ENCODE results near the gene LRRC27. TPM values are rescaled to one million over a fixed set of nuclear protein-coding genes. Genes with fewer than 3 reads are reported as not detected.

LRRC27 gene
- polyA plus RNA-seq, 1 experiment, result 9.2 TPM

DNA sequence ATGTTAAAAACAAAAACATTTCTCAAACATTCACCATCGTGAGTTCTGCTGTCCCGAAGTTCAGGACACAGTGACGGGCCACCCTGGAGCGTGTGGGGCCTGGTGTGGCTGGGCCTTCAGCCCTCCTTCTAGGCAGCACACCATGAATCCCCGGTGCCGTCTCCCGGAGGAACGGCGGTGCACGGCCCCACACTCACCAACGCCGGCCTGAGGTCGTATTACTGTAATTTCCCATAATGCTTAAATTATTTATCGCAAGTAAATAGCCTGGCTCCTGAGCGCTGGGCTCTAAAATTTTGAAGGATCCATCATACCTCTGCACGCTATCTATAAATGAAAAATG lies 25.7 kb upstream of the LRRC27 start:
- ChIA-PET CTCF (no interaction called here), POLR2A (no interaction called here)
- H3K27ac ChIP-seq (ENCODE audit: low read depth, low read length), result no peak overlapping the region
- no peak overlapping the region for H3K4me3 ChIP-seq (ENCODE audit: low read depth, low read length)
- peaks cover 11% of the 10 kb centered on the region for H3K9me3 ChIP-seq (ENCODE audit: control insufficient read depth, insufficient read depth, low read length)
- no peak for DNase-seq (ENCODE audit: low read depth, low spot score)
- TF ChIP-seq, protein P1, sequence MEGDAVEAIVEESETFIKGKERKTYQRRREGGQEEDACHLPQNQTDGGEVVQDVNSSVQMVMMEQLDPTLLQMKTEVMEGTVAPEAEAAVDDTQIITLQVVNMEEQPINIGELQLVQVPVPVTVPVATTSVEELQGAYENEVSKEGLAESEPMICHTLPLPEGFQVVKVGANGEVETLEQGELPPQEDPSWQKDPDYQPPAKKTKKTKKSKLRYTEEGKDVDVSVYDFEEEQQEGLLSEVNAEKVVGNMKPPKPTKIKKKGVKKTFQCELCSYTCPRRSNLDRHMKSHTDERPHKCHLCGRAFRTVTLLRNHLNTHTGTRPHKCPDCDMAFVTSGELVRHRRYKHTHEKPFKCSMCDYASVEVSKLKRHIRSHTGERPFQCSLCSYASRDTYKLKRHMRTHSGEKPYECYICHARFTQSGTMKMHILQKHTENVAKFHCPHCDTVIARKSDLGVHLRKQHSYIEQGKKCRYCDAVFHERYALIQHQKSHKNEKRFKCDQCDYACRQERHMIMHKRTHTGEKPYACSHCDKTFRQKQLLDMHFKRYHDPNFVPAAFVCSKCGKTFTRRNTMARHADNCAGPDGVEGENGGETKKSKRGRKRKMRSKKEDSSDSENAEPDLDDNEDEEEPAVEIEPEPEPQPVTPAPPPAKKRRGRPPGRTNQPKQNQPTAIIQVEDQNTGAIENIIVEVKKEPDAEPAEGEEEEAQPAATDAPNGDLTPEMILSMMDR (IDR thresholded peaks at IDR 0.05; ENCODE audit: low read depth, low read length), result no peak
- H3K27me3 ChIP-seq (ENCODE audit: control insufficient read depth, insufficient read depth, low read length), result peaks cover 24% of the 10 kb centered on the region

DNA sequence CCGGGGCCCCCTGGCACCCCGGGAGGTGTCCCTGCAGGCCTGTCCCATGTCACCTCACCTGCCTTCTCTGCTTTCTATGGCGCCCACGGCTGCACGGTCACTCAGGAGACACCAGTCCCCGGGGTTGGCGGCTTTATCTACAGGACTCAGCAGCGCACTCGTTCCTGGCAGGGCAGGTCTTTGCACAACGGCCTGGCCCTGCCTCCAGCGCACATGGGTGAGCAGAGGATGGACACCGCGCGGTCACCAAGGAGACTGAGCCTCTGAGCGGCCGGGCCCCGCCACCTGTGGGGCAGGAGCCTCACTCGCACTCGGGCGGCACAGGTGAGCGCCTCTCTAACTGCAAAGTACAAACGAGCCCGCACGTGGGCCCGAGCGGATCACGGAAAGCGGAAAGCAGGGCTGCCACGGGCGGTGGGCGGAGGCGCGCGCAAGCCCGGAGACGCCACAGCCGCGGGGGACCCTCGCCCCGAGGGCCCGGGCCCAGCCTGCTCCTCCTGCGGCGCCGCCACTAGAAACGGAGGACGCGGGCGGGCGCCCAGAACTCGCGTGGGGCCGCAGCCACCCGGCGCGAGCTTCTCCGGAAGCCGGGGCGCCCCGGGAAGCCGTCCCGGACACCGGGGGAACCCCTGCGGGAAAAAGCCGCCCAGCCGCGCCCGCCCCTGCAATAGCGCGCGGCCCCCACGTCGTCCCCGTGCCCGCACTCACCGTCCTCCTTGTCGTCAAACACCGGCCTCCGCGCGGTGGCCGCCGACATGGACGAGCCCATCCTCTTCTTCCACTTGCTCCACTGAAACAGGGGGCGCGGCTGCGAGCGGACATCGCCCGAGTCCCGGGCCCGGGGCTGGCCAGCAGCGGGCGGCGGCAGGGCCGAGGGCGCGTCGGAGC lies 24.9 kb upstream of the LRRC27 start:
- DNase-seq (ENCODE audit: low read depth, low spot score), result no peak
- TF ChIP-seq, protein P1 (IDR thresholded peaks at IDR 0.05; ENCODE audit: low read depth, low read length), result no peak
- peak overlapping the region; percentile 59 for H3K4me3 ChIP-seq (ENCODE audit: low read depth, low read length)
- ChIA-PET POLR2A (no interaction called here), CTCF (interaction anchor here (0.6 kb wide), 1 partner anchor 182 kb away, joined by 4 read pairs; no protein-coding TSS in a partner anchor)
- H3K27me3 ChIP-seq (ENCODE audit: control insufficient read depth, insufficient read depth, low read length), result peaks cover 24% of the 10 kb centered on the region
- peaks cover 11% of the 10 kb centered on the region for H3K9me3 ChIP-seq (ENCODE audit: control insufficient read depth, insufficient read depth, low read length)
- H3K27ac ChIP-seq (ENCODE audit: low read depth, low read length), result no peak overlapping the region

DNA sequence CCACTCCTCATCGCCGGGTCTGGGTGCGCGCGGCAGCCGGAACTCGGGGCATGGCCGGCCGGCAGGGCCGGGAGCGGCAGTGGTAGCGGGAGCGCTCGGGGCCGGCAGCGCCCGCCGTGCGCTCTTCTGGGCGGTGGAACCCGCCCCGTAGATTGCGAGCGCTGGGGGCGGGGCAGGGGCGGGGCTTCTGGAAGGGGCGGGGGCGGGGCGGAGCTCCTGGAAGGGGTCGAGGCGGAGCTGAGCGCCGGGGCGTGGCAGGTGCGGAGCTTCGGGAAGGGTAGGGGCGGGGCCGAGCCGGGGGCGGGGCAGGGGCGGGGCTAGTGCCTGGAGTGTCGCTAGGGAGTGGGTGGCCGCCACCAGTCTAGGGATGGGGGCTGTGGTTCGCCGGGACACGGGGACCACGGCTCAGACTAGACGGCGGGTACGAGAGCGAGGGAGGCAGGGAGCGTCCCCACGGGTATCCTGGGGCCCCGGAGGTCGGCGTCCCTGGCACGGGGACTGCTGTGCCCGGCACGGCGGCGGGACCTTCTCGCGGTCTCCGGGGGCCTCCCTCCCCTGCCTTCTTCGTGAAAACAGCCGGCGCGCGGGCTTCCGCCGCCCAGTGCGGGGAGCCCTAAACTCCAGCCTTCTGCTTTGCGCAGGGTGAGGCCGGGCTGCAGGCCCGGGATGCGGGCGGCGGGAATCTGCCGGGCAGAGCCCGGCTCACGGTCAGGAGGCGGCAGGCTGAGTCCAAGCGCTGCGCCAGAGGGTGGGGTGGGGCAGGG lies 24.0 kb upstream of the LRRC27 start, which contains the start of gene STK32C:
STK32C (minus strand) TSS at position 128 of the 764 bp plus-strand sequence; CDS start at position 11, 117 bp downstream.
- no peak within 1 kb of the TSS for H3K27ac ChIP-seq (ENCODE audit: low read depth, low read length)
- DNase-seq (ENCODE audit: low read depth, low spot score), result peak; percentile 67

DNA sequence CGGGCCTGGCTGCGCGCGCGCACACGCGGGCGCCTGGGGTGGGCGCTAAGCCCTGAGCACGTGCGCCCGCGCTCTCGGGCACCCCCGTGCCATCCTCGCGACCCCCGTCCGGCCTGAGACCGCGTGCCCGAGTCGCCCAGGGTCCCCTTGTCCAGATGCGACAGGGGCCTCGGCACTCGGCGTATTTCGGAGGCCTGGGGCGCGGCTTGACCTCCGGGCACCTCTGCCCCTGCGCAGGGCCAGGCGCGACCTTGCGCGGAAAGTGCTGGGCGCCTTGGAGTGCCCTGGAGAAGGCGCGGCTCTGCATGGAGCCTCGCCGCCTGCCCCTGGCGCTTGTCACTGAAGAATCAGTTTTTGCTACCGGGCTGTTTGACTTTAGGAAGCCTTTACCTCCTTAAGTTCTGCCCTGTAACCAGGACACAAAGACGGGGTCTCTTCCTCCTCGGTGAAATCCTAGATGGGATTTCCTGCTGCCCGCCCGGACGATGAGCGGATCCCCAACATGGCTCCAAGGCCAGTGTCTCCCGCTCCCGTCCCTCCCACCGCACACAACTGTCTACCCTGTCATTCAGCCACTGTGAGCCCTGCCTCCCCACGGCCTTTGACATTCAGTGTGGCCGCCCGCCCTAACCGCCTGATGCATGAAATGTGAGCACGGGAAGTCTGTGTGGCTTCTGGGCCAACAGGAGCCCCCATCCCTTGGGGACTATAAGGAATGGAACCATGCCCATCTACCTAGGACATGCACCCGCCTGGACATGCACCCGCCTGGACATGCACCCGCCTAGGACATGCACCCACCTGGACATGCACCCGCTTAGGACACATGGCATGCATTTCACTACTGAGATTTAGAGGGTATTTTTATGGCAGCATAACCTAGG lies 23.2 kb upstream of the LRRC27 start:
- ChIA-PET POLR2A (no interaction called here), CTCF (no interaction called here)
- H3K27me3 ChIP-seq (ENCODE audit: control insufficient read depth, insufficient read depth, low read length), result peaks cover 13% of the 10 kb centered on the region
- H3K9me3 ChIP-seq (ENCODE audit: control insufficient read depth, insufficient read depth, low read length), result peaks cover 12% of the 10 kb centered on the region
- H3K4me3 ChIP-seq (ENCODE audit: low read depth, low read length), result peak overlapping the region; percentile 81
- TF ChIP-seq, protein P1 (IDR thresholded peaks at IDR 0.05; ENCODE audit: low read depth, low read length), result no peak
- no peak overlapping the region for H3K27ac ChIP-seq (ENCODE audit: low read depth, low read length)
- no peak for DNase-seq (ENCODE audit: low read depth, low spot score)

More for the DNA sequence above, 24.0 kb upstream of the LRRC27 start, which contains the start of gene STK32C:
- Histone ChIP-seq H3K27me3 (ENCODE audit: control insufficient read depth, insufficient read depth, low read length) (peaks cover 17% of the 10 kb centered on the region), H3K9me3 (ENCODE audit: control insufficient read depth, insufficient read depth, low read length) (peaks cover 11% of the 10 kb centered on the region), H3K4me3 (ENCODE audit: low read depth, low read length) (peak within 1 kb of the TSS; percentile 81)
- TF ChIP-seq, protein P1 (IDR thresholded peaks at IDR 0.05; ENCODE audit: low read depth, low read length), result no peak
- ChIA-PET CTCF (interaction anchor here (0.6 kb wide), 2 partner anchors 27 to 181 kb away, joined by 4 read pairs; no protein-coding TSS in a partner anchor), POLR2A (no interaction called here)
